GM18858 (cell line): ENCODE results near the gene RARB.

Experiments used
- ATAC-seq: cut with Tn5 transposase; IDR thresholded peaks from one replicate; pipeline ENCODE4 v1.9.1; 2021; ENCODE audit not compliant: unreplicated experiment

RARB gene

GRCh38 chr3:25542492-25543039 is 114.5 kb downstream of the RARB start:
- no peak for ATAC-seq

- ATAC-seq, result no peak
Observed at GRCh38 chr3:25547103-25547502, 119.0 kb downstream of the RARB start.

GRCh38 chr3:25547943-25548674 is 120.0 kb downstream of the RARB start:
- ATAC-seq, result no peak

GRCh38 chr3:25548836-25549235 is 120.8 kb downstream of the RARB start:
- no peak for ATAC-seq

GRCh38 chr3:25552251-25552650 is 124.2 kb downstream of the RARB start:
- no peak for ATAC-seq

- ATAC-seq, result no peak
Observed at GRCh38 chr3:25554376-25554775, 126.3 kb downstream of the RARB start.

GRCh38 chr3:25555695-25556437 is 127.8 kb downstream of the RARB start:
- ATAC-seq, result no peak

GRCh38 chr3:25556447-25556846 is 128.4 kb downstream of the RARB start:
- no peak for ATAC-seq

- no peak for ATAC-seq
Observed at GRCh38 chr3:25557694-25558093, 129.6 kb downstream of the RARB start.

GRCh38 chr3:25558121-25558520 is 130.1 kb downstream of the RARB start:
- ATAC-seq, result no peak

- ATAC-seq, result no peak
Observed at GRCh38 chr3:25558796-25559195, 130.7 kb downstream of the RARB start.

GRCh38 chr3:25563601-25564000 is 135.5 kb downstream of the RARB start:
- no peak for ATAC-seq

- ATAC-seq, result no peak
Observed at GRCh38 chr3:25564075-25564474, 136.0 kb downstream of the RARB start.

- no peak for ATAC-seq
Observed at GRCh38 chr3:25565807-25566206, 137.7 kb downstream of the RARB start.

- ATAC-seq, result no peak
Observed at GRCh38 chr3:25566358-25566920, 138.4 kb downstream of the RARB start.

- no peak for ATAC-seq
Observed at GRCh38 chr3:25567388-25567787, 139.3 kb downstream of the RARB start.

- ATAC-seq, result no peak
Observed at GRCh38 chr3:25567806-25568524, 139.9 kb downstream of the RARB start.

GRCh38 chr3:25568525-25569078 is 140.5 kb downstream of the RARB start:
- ATAC-seq, result no peak

- ATAC-seq, result no peak
Observed at GRCh38 chr3:25571285-25571684, 143.2 kb downstream of the RARB start.

GRCh38 chr3:25572336-25572735 is 144.3 kb downstream of the RARB start:
- ATAC-seq, result no peak

GRCh38 chr3:25572919-25573385 is 144.9 kb downstream of the RARB start:
- no peak for ATAC-seq
